Jurkat, Clone E6-1 (cell line): Measurements from ENCODE around the gene HELZ.
"Not testable (repeated sequence)": the region's sequence is repeated elsewhere in the genome, so short reads cannot be mapped to it uniquely, and the experiment has no call there.

Experiments
- DNase-seq: peaks from one replicate; pipeline ENCODE4 v3.0.0-alpha.2; 2011; ENCODE audit warnings: low read depth, low spot score
- H3K4me3 ChIP-seq: 2 replicates; pipeline ENCODE4 v1.5.1; 2011; ENCODE audit warnings: mild to moderate bottlenecking, low read length, control low read depth, moderate library complexity

The HELZ gene

GRCh38 chr17:67202503-67202902 is 42.5 kb downstream of the HELZ start:
- no peak for DNase-seq
- H3K4me3 ChIP-seq = no peak overlapping the region

GRCh38 chr17:67200727-67201301 is 44.2 kb downstream of the HELZ start:
- no peak for DNase-seq
- H3K4me3 ChIP-seq = no peak overlapping the region

GRCh38 chr17:67198131-67198530 is 46.9 kb downstream of the HELZ start:
- H3K4me3 ChIP-seq = no peak overlapping the region
- DNase-seq = no peak

GRCh38 chr17:67197023-67197422 is 48.0 kb downstream of the HELZ start:
- H3K4me3 ChIP-seq = not testable (repeated sequence)
- peak; percentile 61 for DNase-seq

- no peak overlapping the region for H3K4me3 ChIP-seq
- no peak for DNase-seq
Observed at GRCh38 chr17:67196422-67196821, 48.6 kb downstream of the HELZ start.

GRCh38 chr17:67194134-67194533 is 50.9 kb downstream of the HELZ start:
- no peak for DNase-seq
- H3K4me3 ChIP-seq = no peak overlapping the region

- no peak overlapping the region for H3K4me3 ChIP-seq
- DNase-seq = no peak
Observed at GRCh38 chr17:67187927-67188326, 57.1 kb downstream of the HELZ start.

- DNase-seq = no peak
- H3K4me3 ChIP-seq = no peak overlapping the region
Observed at GRCh38 chr17:67186782-67187181, 58.2 kb downstream of the HELZ start.

GRCh38 chr17:67183531-67183930 is 61.5 kb downstream of the HELZ start:
- DNase-seq = no peak
- H3K4me3 ChIP-seq = no peak overlapping the region

- no peak overlapping the region for H3K4me3 ChIP-seq
- DNase-seq = no peak
Observed at GRCh38 chr17:67181825-67182224, 63.2 kb downstream of the HELZ start.

- H3K4me3 ChIP-seq = no peak overlapping the region
- no peak for DNase-seq
Observed at GRCh38 chr17:67180275-67180674, 64.7 kb downstream of the HELZ start.

- no peak overlapping the region for H3K4me3 ChIP-seq
- DNase-seq = no peak
Observed at GRCh38 chr17:67178555-67178954, 66.4 kb downstream of the HELZ start.

- no peak overlapping the region for H3K4me3 ChIP-seq
- no peak for DNase-seq
Observed at GRCh38 chr17:67177732-67178131, 67.3 kb downstream of the HELZ start.

GRCh38 chr17:67174190-67174589 is 70.8 kb downstream of the HELZ start:
- DNase-seq = no peak
- no peak overlapping the region for H3K4me3 ChIP-seq

GRCh38 chr17:67171560-67171959 is 73.4 kb downstream of the HELZ start:
- H3K4me3 ChIP-seq = no peak overlapping the region
- no peak for DNase-seq

- no peak overlapping the region for H3K4me3 ChIP-seq
- no peak for DNase-seq
Observed at GRCh38 chr17:67168496-67168895, 76.5 kb downstream of the HELZ start.

GRCh38 chr17:67165201-67165600 is 79.8 kb downstream of the HELZ start:
- no peak overlapping the region for H3K4me3 ChIP-seq
- DNase-seq = no peak

GRCh38 chr17:67164302-67164701 is 80.7 kb downstream of the HELZ start:
- H3K4me3 ChIP-seq = no peak overlapping the region
- DNase-seq = no peak

GRCh38 chr17:67162771-67163170 is 82.2 kb downstream of the HELZ start:
- no peak overlapping the region for H3K4me3 ChIP-seq
- DNase-seq = no peak

- H3K4me3 ChIP-seq = no peak overlapping the region
- no peak for DNase-seq
Observed at GRCh38 chr17:67161573-67161972, 83.4 kb downstream of the HELZ start.

- H3K4me3 ChIP-seq = no peak overlapping the region
- DNase-seq = no peak
Observed at GRCh38 chr17:67160791-67161190, 84.2 kb downstream of the HELZ start.
